HG02970 (cell line): ENCODE measurements around the gene ZNF343.
"Not testable (repeated sequence)": the region's sequence is repeated elsewhere in the genome, so short reads cannot be mapped to it uniquely, and the experiment has no call there.

Experiments used
- ATAC-seq: cut with Tn5 transposase; IDR thresholded peaks from one replicate; pipeline ENCODE4 v1.9.1; 2021; ENCODE audit warnings: mild to moderate bottlenecking, moderate library complexity, moderate number of reproducible peaks; ENCODE audit not compliant: unreplicated experiment, low FRiP score

ZNF343 gene

GRCh38 chr20:2508631-2509467 lies at the start of gene ZNF343:
Gene ZNF343, minus strand, starts transcription at chr20:2508915. Its CDS starts 15,020 bp downstream, at chr20:2493895.
- ATAC-seq: peak; percentile 96

- ATAC-seq: no peak
Measured at GRCh38 chr20:2557873-2558580, 49.3 kb upstream of the ZNF343 start.

GRCh38 chr20:2545594-2545993 lies 36.9 kb upstream of the ZNF343 start:
- ATAC-seq: no peak

- ATAC-seq: no peak
Measured at GRCh38 chr20:2544211-2544610, 35.5 kb upstream of the ZNF343 start.

GRCh38 chr20:2542361-2542760 lies 33.6 kb upstream of the ZNF343 start:
- ATAC-seq: no peak

- ATAC-seq: no peak
Measured at GRCh38 chr20:2541940-2542339, 33.2 kb upstream of the ZNF343 start.

- ATAC-seq: no peak
Measured at GRCh38 chr20:2538931-2539720, 30.4 kb upstream of the ZNF343 start.

- ATAC-seq: no peak
Measured at GRCh38 chr20:2538356-2538755, 29.6 kb upstream of the ZNF343 start.

GRCh38 chr20:2537101-2537500 lies 28.4 kb upstream of the ZNF343 start:
- no peak for ATAC-seq

- ATAC-seq: no peak
Measured at GRCh38 chr20:2536560-2536986, 27.9 kb upstream of the ZNF343 start, which contains the start of gene TMC2. Gene TMC2, plus strand, starts transcription at chr20:2536573. Its CDS starts 49 bp downstream, at chr20:2536622.

GRCh38 chr20:2535711-2536559 lies 27.2 kb upstream of the ZNF343 start:
- ATAC-seq: no peak

GRCh38 chr20:2533118-2533517 lies 24.4 kb upstream of the ZNF343 start:
- ATAC-seq: no peak

- no peak for ATAC-seq
Measured at GRCh38 chr20:2528671-2529271, 20.1 kb upstream of the ZNF343 start.

- no peak for ATAC-seq
Measured at GRCh38 chr20:2527762-2528161, 19.0 kb upstream of the ZNF343 start.

GRCh38 chr20:2526218-2526583 lies 17.5 kb upstream of the ZNF343 start:
- not testable (repeated sequence) for ATAC-seq

GRCh38 chr20:2524709-2525506 lies 16.2 kb upstream of the ZNF343 start:
- ATAC-seq: no peak

- ATAC-seq: peak; percentile 50
Measured at GRCh38 chr20:2523919-2524708, 15.4 kb upstream of the ZNF343 start.
